ENCODE data around the gene P2RX2. TPM values are rescaled to one million over a fixed set of nuclear protein-coding genes. Genes with fewer than 3 reads are reported as not detected.

The P2RX2 gene
- total and polyA plus RNA-seq, 2 experiments from 2014 or later: 1.1 to 1.7 TPM

- TF ChIP-seq ZNF462 (CRISPR knock-in tag; IDR thresholded peaks at IDR 0.05) (no peak), NANOG (IDR thresholded peaks at IDR 0.05; ENCODE audit: borderline replicate concordance) (no peak), JUNB (IDR thresholded peaks at IDR 0.05; ENCODE audit: unreplicated experiment) (no peak), ZNF331 (CRISPR knock-in tag; IDR thresholded peaks at IDR 0.05; ENCODE audit: low read depth) (no peak), REST (IDR thresholded peaks at IDR 0.05; ENCODE audit: unreplicated experiment) (no peak), CTCF (conservative IDR thresholded peaks at IDR 0.05; ENCODE audit: low read depth in 2 of 2) (no peak), EZH2 (IDR thresholded peaks at IDR 0.05; ENCODE audit: low read depth, unreplicated experiment) (no peak), ZNF114 (CRISPR knock-in tag; IDR thresholded peaks at IDR 0.05) (no peak), STAT1 (IDR thresholded peaks at IDR 0.05; ENCODE audit: unreplicated experiment) (no peak), CREB1 (CRISPR knock-in tag; IDR thresholded peaks at IDR 0.05; ENCODE audit: low read depth) (no peak)
These were observed 44.6 kb downstream of the P2RX2 start (continued) for GRCh38 chr12:132662901-132663755.
